Activated CD8-positive, alpha-beta memory T cell treated with anti-CD3 and anti-CD28 coated beads, Interleukin-2, amount 10 ng/mL, durations not matched to agents 7 days and 5 days (primary cell): ENCODE results near the gene SLC39A11. TPM values are rescaled to one million over a fixed set of nuclear protein-coding genes. Genes with fewer than 3 reads are reported as not detected.

Experiments used
- ATAC-seq: fragments of 150-1000 bp; cut with Tn5 transposase; one replicate; pipeline ENCODE4 v1.10.0; 2021; ENCODE audit warnings: moderate library complexity
- CTCF ChIA-PET: fragments of 350-600 bp; sonication (Branson Sonifier 250); formaldehyde crosslinking; loops from one replicate; lab custom pipeline; 2021; ENCODE audit warnings: antibody characterized with exemption; lab: Charles Lee
- DNase-seq: peaks from one replicate; pipeline ENCODE4 v3.0.0-alpha.2; 2020
- H3K27ac Mint-ChIP-seq: one replicate; pipeline ENCODE4 v1.8.0; 2021; ENCODE audit warnings: mild to moderate bottlenecking, mixed read lengths
- H3K27me3 Mint-ChIP-seq: one replicate; pipeline ENCODE4 v1.8.0; 2021; ENCODE audit warnings: mixed read lengths
- H3K36me3 Mint-ChIP-seq: one replicate; pipeline ENCODE4 v1.8.0; 2021; ENCODE audit warnings: mild to moderate bottlenecking, mixed read lengths
- H3K4me1 Mint-ChIP-seq: one replicate; pipeline ENCODE4 v1.8.0; 2021; ENCODE audit warnings: mixed read lengths
- H3K4me3 Mint-ChIP-seq: one replicate; pipeline ENCODE4 v1.8.0; 2021; ENCODE audit warnings: mild to moderate bottlenecking, moderate library complexity, mixed read lengths
- H3K9me3 Mint-ChIP-seq: one replicate; pipeline ENCODE4 v1.8.0; 2022; ENCODE audit warnings: low read depth, mixed read lengths
- total RNA-seq, 2 experiments: library from RNA; stranded (reverse); gene quantifications; one replicate each; pipeline ENCODE4 v1.2.3, GENCODE V29; 2021

The SLC39A11 gene
- total RNA-seq, 2 experiments from 2014 or later, result 16.8 to 25.5 TPM

GRCh38 chr17:72967277-72967970, 125.1 kb downstream of the SLC39A11 start:
- ATAC-seq, result no peak
- H3K27me3 Mint-ChIP-seq, result no peaks in the 10 kb centered on the region

DNA sequence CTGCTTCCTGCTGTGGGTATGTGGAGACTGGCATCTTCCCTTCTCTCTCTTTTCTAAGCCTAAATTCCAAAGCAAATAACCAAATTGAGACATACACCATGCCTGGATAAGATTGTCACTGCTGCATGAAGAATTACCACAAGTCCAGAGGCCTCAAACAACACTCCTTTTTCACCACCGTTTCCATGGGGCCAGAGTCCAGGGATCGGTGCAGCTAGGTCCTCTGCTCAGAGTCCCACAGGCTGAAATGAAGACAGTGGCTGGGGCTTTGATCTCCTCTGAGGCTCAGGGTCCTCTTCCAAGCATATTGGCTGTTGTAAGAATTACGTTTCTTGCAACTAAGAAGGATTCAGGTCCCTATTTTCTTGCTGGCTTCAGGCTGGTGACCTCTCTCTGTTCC, 130.4 kb downstream of the SLC39A11 start:
- no peak overlapping the region for H3K4me3 Mint-ChIP-seq
- H3K27me3 Mint-ChIP-seq, result no peaks in the 10 kb centered on the region
- CTCF ChIA-PET, result interaction anchor here (0.6 kb wide), 1 partner anchor 491 kb away, joined by 5 read pairs; no protein-coding TSS in a partner anchor
- no peak overlapping the region for H3K27ac Mint-ChIP-seq
- no peaks in the 10 kb centered on the region for H3K9me3 Mint-ChIP-seq
- no peaks in the 10 kb centered on the region for H3K4me1 Mint-ChIP-seq
- no peaks in the 10 kb centered on the region for H3K36me3 Mint-ChIP-seq
- ATAC-seq, result no peak
- DNase-seq, result no peak

More at GRCh38 chr17:72967277-72967970, 125.1 kb downstream of the SLC39A11 start:
- H3K9me3 Mint-ChIP-seq, result no peaks in the 10 kb centered on the region
- H3K4me1 Mint-ChIP-seq, result no peaks in the 10 kb centered on the region
- no peak overlapping the region for H3K27ac Mint-ChIP-seq
- DNase-seq, result no peak
- H3K4me3 Mint-ChIP-seq, result no peak overlapping the region
- H3K36me3 Mint-ChIP-seq, result no peaks in the 10 kb centered on the region
- CTCF ChIA-PET, result interaction anchor here (1.0 kb wide), 1 partner anchor 19 kb away, joined by 3 read pairs; no protein-coding TSS in a partner anchor

GRCh38 chr17:72955391-72956140, 136.9 kb downstream of the SLC39A11 start:
- Mint-ChIP-seq H3K27ac (no peak overlapping the region), H3K4me3 (no peak overlapping the region), H3K4me1 (no peaks in the 10 kb centered on the region), H3K27me3 (no peaks in the 10 kb centered on the region), H3K36me3 (no peaks in the 10 kb centered on the region), H3K9me3 (no peaks in the 10 kb centered on the region)
- CTCF ChIA-PET, result interaction anchor here (0.7 to 1.1 kb wide), 2 partner anchors 31 to 115 kb away, joined by 3 read pairs; no protein-coding TSS in a partner anchor
- ATAC-seq, result no peak
- no peak for DNase-seq

DNA sequence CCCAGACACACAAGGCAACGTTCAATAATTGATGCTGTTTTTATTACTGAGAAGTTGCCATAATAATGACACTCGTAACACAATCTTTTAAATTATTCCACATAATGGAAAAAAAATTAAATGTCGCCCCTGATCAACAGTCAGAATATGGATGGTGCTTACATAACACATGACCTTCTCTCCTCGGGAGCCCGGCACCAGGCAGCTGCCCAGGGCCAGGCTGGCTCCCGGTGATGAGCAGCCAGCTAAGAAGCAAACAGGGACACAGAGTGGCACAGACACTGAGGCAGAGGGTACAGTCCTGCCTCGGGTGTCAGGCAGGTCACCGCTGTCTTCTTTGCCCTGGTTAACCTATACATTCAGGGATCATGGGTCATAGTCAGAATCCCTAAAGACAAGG, 137.9 kb downstream of the SLC39A11 start:
- Mint-ChIP-seq H3K9me3 (no peaks in the 10 kb centered on the region), H3K27ac (no peak overlapping the region), H3K4me1 (no peaks in the 10 kb centered on the region), H3K4me3 (no peak overlapping the region), H3K36me3 (no peaks in the 10 kb centered on the region), H3K27me3 (no peaks in the 10 kb centered on the region)
- DNase-seq (no peak), ATAC-seq (no peak)
- CTCF ChIA-PET, result interaction anchor here (0.7 kb wide), 1 partner anchor 116 kb away, joined by 3 read pairs; no protein-coding TSS in a partner anchor

DNA sequence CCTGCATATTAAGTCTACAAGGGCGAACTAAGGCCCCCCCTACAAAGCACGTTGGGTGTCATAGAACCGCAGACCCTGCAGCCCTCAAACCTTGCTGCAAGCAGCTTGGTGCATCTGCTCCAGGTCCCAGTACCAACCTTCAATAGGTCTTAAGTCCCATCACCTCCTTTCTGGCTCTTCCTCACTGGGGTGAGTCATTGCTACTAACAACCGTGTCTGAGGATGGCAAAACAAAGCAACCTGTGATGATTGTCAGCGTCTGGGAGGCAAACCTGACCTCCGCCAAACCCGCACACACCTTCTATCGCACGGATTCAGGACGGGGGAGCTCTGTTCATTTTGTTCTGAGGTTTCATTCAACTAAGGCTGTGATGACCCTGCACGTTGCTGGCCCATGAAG, 138.9 kb downstream of the SLC39A11 start:
- H3K27ac Mint-ChIP-seq, result no peak overlapping the region
- DNase-seq (no peak), ATAC-seq (no peak)
- no peaks in the 10 kb centered on the region for H3K27me3 Mint-ChIP-seq
- no peaks in the 10 kb centered on the region for H3K9me3 Mint-ChIP-seq
- CTCF ChIA-PET, result no interaction called here
- H3K4me1 Mint-ChIP-seq, result no peaks in the 10 kb centered on the region
- H3K36me3 Mint-ChIP-seq, result no peaks in the 10 kb centered on the region
- H3K4me3 Mint-ChIP-seq, result no peak overlapping the region

- no peak overlapping the region for H3K27ac Mint-ChIP-seq
- no peaks in the 10 kb centered on the region for H3K4me1 Mint-ChIP-seq
These were observed 139.7 kb downstream of the SLC39A11 start for GRCh38 chr17:72952641-72953315.

DNA sequence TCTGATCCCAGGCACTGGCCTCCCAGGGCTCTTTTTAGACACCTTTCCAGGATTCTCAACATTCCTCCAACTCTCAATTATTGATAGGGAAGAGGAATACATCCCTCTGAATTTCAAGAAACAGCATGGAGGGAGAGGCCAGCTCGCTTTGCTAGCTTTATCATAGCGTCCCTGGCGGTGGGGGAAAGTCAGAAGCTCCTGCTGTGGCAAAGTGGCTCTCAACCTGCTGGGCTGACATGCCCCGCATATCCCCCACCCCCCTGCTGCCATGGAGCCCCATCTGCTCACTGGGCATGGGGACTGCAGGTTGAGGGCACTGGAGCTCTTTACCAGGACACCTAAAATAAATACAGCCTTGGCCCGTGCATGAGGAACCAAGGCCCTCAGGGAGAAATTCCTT, 140.3 kb downstream of the SLC39A11 start:
- H3K9me3 Mint-ChIP-seq, result no peaks in the 10 kb centered on the region
- CTCF ChIA-PET, result interaction anchor here (1.2 kb wide), 1 partner anchor 34 kb away, joined by 3 read pairs; no protein-coding TSS in a partner anchor
- no peaks in the 10 kb centered on the region for H3K36me3 Mint-ChIP-seq
- no peaks in the 10 kb centered on the region for H3K27me3 Mint-ChIP-seq
- ATAC-seq, result no peak
- DNase-seq, result no peak
- no peak overlapping the region for H3K27ac Mint-ChIP-seq
- H3K4me1 Mint-ChIP-seq, result no peaks in the 10 kb centered on the region
- no peak overlapping the region for H3K4me3 Mint-ChIP-seq

More at GRCh38 chr17:72952641-72953315, 139.7 kb downstream of the SLC39A11 start:
- H3K4me3 Mint-ChIP-seq, result no peak overlapping the region
- CTCF ChIA-PET, result interaction anchor here (1.2 kb wide), 1 partner anchor 33 kb away, joined by 3 read pairs; no protein-coding TSS in a partner anchor
- H3K36me3 Mint-ChIP-seq, result no peaks in the 10 kb centered on the region
- no peaks in the 10 kb centered on the region for H3K27me3 Mint-ChIP-seq
- ATAC-seq (no peak), DNase-seq (no peak)
- H3K9me3 Mint-ChIP-seq, result no peaks in the 10 kb centered on the region

GRCh38 chr17:72950242-72950931, 142.1 kb downstream of the SLC39A11 start:
- no peaks in the 10 kb centered on the region for H3K27me3 Mint-ChIP-seq
- DNase-seq (no peak), ATAC-seq (no peak)
- CTCF ChIA-PET, result interaction anchor here (1.6 kb wide), 1 partner anchor 393 kb away, joined by 3 read pairs; no protein-coding TSS in a partner anchor
- no peak overlapping the region for H3K27ac Mint-ChIP-seq
- no peaks in the 10 kb centered on the region for H3K4me1 Mint-ChIP-seq
- H3K4me3 Mint-ChIP-seq, result no peak overlapping the region
- H3K9me3 Mint-ChIP-seq, result no peaks in the 10 kb centered on the region
- H3K36me3 Mint-ChIP-seq, result peaks cover 2% of the 10 kb centered on the region

DNA sequence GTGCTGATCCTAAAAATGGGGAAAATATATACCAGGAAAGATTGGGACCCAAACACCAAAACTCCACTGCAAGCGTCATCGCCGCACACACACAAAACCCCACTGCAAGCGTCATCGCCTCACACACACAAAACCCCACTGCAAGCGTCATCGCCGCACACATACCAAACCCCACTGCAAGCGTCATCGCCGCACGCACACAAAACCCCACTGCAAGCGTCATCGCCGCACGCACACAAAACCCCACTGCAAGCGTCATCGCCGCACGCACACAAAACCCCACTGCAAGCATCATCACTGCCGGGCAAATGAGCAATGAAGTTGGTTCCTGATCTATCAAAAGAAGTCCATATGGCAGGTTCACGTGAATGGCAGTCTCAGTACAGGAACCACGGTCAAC, 144.4 kb downstream of the SLC39A11 start:
- CTCF ChIA-PET, result no interaction called here
- peaks cover 2% of the 10 kb centered on the region for H3K36me3 Mint-ChIP-seq
- no peaks in the 10 kb centered on the region for H3K9me3 Mint-ChIP-seq
- H3K4me1 Mint-ChIP-seq, result no peaks in the 10 kb centered on the region
- no peaks in the 10 kb centered on the region for H3K27me3 Mint-ChIP-seq
- DNase-seq, result no peak
- no peak overlapping the region for H3K27ac Mint-ChIP-seq
- ATAC-seq, result no peak
- no peak overlapping the region for H3K4me3 Mint-ChIP-seq

- no peak overlapping the region for H3K4me3 Mint-ChIP-seq
- CTCF ChIA-PET, result no interaction called here
- H3K27ac Mint-ChIP-seq, result no peak overlapping the region
- H3K36me3 Mint-ChIP-seq, result peaks cover 2% of the 10 kb centered on the region
- H3K9me3 Mint-ChIP-seq, result no peaks in the 10 kb centered on the region
- no peaks in the 10 kb centered on the region for H3K4me1 Mint-ChIP-seq
- DNase-seq, result no peak
- no peaks in the 10 kb centered on the region for H3K27me3 Mint-ChIP-seq
- no peak for ATAC-seq
These were observed 145.0 kb downstream of the SLC39A11 start for GRCh38 chr17:72947475-72947874.

GRCh38 chr17:72946696-72947095, 145.8 kb downstream of the SLC39A11 start:
- no peaks in the 10 kb centered on the region for H3K4me1 Mint-ChIP-seq
- H3K27me3 Mint-ChIP-seq, result no peaks in the 10 kb centered on the region
- peaks cover 2% of the 10 kb centered on the region for H3K36me3 Mint-ChIP-seq
- H3K4me3 Mint-ChIP-seq, result no peak overlapping the region
- H3K27ac Mint-ChIP-seq, result no peak overlapping the region
- ATAC-seq (no peak), DNase-seq (no peak)
- H3K9me3 Mint-ChIP-seq, result no peaks in the 10 kb centered on the region
- CTCF ChIA-PET, result no interaction called here

DNA sequence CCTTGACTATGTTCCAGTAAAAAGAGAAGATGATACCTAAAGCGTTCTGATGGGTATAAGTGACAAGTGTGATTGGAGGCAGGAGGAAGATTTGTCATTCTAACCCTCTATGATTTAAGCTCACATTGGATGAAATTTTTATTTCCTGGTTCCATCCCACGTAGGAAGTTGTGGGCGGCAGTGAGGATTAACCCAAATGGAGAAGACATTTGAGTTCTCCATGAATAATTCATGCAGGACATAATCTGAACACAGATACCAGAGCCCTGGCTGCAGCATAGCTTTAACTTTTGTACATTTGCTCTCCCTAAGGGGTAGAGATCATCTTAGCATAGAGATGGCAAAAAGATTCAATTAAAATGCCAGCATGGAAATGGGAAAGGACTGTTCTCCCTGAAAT, 146.3 kb downstream of the SLC39A11 start:
- H3K9me3 Mint-ChIP-seq, result no peaks in the 10 kb centered on the region
- CTCF ChIA-PET, result no interaction called here
- no peaks in the 10 kb centered on the region for H3K4me1 Mint-ChIP-seq
- H3K4me3 Mint-ChIP-seq, result no peak overlapping the region
- DNase-seq, result no peak
- H3K36me3 Mint-ChIP-seq, result peaks cover 2% of the 10 kb centered on the region
- no peaks in the 10 kb centered on the region for H3K27me3 Mint-ChIP-seq
- H3K27ac Mint-ChIP-seq, result no peak overlapping the region
- ATAC-seq, result no peak

GRCh38 chr17:72945473-72945872, 147.0 kb downstream of the SLC39A11 start:
- Mint-ChIP-seq H3K27ac (no peak overlapping the region), H3K4me1 (no peaks in the 10 kb centered on the region), H3K27me3 (no peaks in the 10 kb centered on the region), H3K9me3 (no peaks in the 10 kb centered on the region), H3K36me3 (peaks cover 2% of the 10 kb centered on the region), H3K4me3 (no peak overlapping the region)
- CTCF ChIA-PET, result no interaction called here
- ATAC-seq, result no peak
- DNase-seq, result no peak
